ENCODE measurements around the gene SMAGP.

DNA sequence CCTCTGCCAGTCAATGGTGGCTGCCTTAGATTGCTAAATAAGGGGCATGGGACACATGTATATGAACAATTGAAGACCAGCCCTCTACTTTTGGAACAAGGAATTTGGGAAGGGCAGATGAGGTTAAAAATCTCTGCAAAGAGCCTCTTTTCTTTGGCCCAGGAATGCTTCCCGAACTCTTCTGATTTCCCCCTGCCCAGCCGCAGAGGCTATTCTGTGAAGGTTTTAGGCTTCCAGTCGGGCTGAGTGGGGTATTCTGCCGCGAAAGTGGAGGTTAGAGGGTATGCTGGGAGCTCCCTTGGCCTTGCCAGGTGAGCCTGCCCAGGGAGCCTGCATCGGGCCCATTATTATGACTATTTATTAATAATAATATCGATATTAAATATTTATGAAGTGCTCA, 53.6 kb downstream of the SMAGP start:
- TF ChIP-seq, protein P1, sequence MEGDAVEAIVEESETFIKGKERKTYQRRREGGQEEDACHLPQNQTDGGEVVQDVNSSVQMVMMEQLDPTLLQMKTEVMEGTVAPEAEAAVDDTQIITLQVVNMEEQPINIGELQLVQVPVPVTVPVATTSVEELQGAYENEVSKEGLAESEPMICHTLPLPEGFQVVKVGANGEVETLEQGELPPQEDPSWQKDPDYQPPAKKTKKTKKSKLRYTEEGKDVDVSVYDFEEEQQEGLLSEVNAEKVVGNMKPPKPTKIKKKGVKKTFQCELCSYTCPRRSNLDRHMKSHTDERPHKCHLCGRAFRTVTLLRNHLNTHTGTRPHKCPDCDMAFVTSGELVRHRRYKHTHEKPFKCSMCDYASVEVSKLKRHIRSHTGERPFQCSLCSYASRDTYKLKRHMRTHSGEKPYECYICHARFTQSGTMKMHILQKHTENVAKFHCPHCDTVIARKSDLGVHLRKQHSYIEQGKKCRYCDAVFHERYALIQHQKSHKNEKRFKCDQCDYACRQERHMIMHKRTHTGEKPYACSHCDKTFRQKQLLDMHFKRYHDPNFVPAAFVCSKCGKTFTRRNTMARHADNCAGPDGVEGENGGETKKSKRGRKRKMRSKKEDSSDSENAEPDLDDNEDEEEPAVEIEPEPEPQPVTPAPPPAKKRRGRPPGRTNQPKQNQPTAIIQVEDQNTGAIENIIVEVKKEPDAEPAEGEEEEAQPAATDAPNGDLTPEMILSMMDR (conservative IDR thresholded peaks at IDR 0.05; ENCODE audit: low read depth, low read length), result no peak
- TF ChIP-seq POLR2A (IDR thresholded peaks at IDR 0.05; ENCODE audit: low read depth, low read length) (no peak), BHLHE40 (IDR thresholded peaks at IDR 0.05; ENCODE audit: low read depth, low read length) (no peak)

Measured in IMR-90 (cell line).